K562 (cell line): Measurements from ENCODE around the gene SULT2B1. TPM values are rescaled to one million over a fixed set of nuclear protein-coding genes. Genes with fewer than 3 reads are reported as not detected.

Experiments
- BCOR ChIP-seq: fragments of 450-650 bp; IDR thresholded peaks from 2 replicates; pipeline ENCODE4 v1.6.1; 2016
- CTBP1 ChIP-seq: fragments of 450-650 bp; IDR thresholded peaks from 2 replicates; pipeline ENCODE4 v1.6.1; 2016; ENCODE audit warnings: borderline replicate concordance
- CTCF ChIP-seq, 3 experiments: IDR thresholded peaks in 2 of 3; conservative IDR thresholded peaks in 1 of 3; 2 replicates each; pipeline ENCODE4 v1.5.1; 2011 to 2012; ENCODE audit warnings: low read length in 3 of 3, mild to moderate bottlenecking in 3 of 3, control low read depth in 2 of 3, improper control_type of control experiment in 1 of 3, inconsistent platforms in 1 of 3, low read depth in 1 of 3, mixed read lengths in 1 of 3, moderate library complexity in 1 of 3; ENCODE audit not compliant: insufficient read depth in 2 of 3
- EHMT2 ChIP-seq: fragments of 450-650 bp; IDR thresholded peaks from 2 replicates; pipeline ENCODE4 v1.6.1; 2018; ENCODE audit warnings: antibody characterized with exemption
- FOXK1 ChIP-seq: sonication (generic); formaldehyde crosslinking; IDR thresholded peaks from 2 replicates; pipeline ENCODE4 v1.8.0; 2022; ENCODE audit warnings: missing genetic modification reagents, mild to moderate bottlenecking, borderline replicate concordance
- HMG20B ChIP-seq: fragments of 250-450 bp; sonication (Bioruptor Pico); IDR thresholded peaks from 2 replicates; pipeline ENCODE4 v1.5.0; 2021; ENCODE audit warnings: mild to moderate bottlenecking
- MTA3 ChIP-seq: fragments of 450-650 bp; formaldehyde crosslinking; IDR thresholded peaks from 2 replicates; pipeline ENCODE4 v1.6.1; 2017; ENCODE audit warnings: mild to moderate bottlenecking, borderline replicate concordance
- RAD21 ChIP-seq, 2 experiments: fragments of 250-450 bp in 1 of 2; fragments of 450-650 bp in 1 of 2; sonication (Bioruptor Pico) in 1 of 2; formaldehyde crosslinking in 1 of 2; IDR thresholded peaks in 1 of 2; conservative IDR thresholded peaks in 1 of 2; 2 replicates each; pipeline versions ENCODE4 v1.4.0 to v1.8.0; 2020 to 2022; ENCODE audit warnings: mild to moderate bottlenecking in 2 of 2, moderate library complexity in 1 of 2
- RB1 ChIP-seq: fragments of 450-650 bp; IDR thresholded peaks from 2 replicates; pipeline ENCODE4 v1.6.1; 2017; ENCODE audit warnings: low read depth, mild to moderate bottlenecking
- RBM25 ChIP-seq: fragments of 200-400 bp; formaldehyde crosslinking; IDR thresholded peaks from 2 replicates; pipeline ENCODE4 v1.6.1; 2018; ENCODE audit warnings: low read length, low read depth, moderate library complexity; ENCODE audit not compliant: severe bottlenecking
- REST ChIP-seq, 2 experiments: fragments of 450-650 bp; formaldehyde crosslinking in 1 of 2; IDR thresholded peaks; 2 replicates each; pipeline versions ENCODE4 v1.4.0 to v1.6.1; 2014 to 2020; ENCODE audit warnings: mild to moderate bottlenecking in 2 of 2, borderline replicate concordance in 1 of 2, low read depth in 1 of 2
- SMARCE1 ChIP-seq: fragments of 450-650 bp; IDR thresholded peaks from 2 replicates; pipeline ENCODE4 v1.7.1; 2016; ENCODE audit warnings: mild to moderate bottlenecking
- ZC3H4 ChIP-seq: sonication (generic); formaldehyde crosslinking; IDR thresholded peaks from 2 replicates; pipeline ENCODE4 v1.9.0; 2021; ENCODE audit warnings: missing genetic modification reagents, borderline replicate concordance
- ZNF143 ChIP-seq: sonication (generic); formaldehyde crosslinking; IDR thresholded peaks from 2 replicates; pipeline ENCODE4 v1.9.0; 2022; ENCODE audit warnings: mild to moderate bottlenecking, missing genetic modification reagents
- polyA plus RNA-seq, 8 experiments: library from polyadenylated mRNA; depleted of rRNA in 4 of 8; stranded (reverse) in 5 of 8; unstranded in 3 of 8; fragments of >200 nt; fragmentation: Nextera tagmentation in 2 of 8; fragmentation: Illumina TruSeq in 1 of 8; extraction: Ambion mirVana in 2 of 8; extraction: Trizol in 1 of 8; gene quantifications; 2 replicates each; pipeline versions ENCODE4 v1.2.1 to v1.2.3, GENCODE V29; 2011 to 2014; ENCODE audit warnings: inconsistent platforms in 1 of 8, missing spikeins in 1 of 8
- total RNA-seq, 7 experiments: library from RNA; depleted of rRNA in 6 of 7; stranded (reverse); fragments of >200 nt in 6 of 7; fragmentation: Illumina TruSeq in 2 of 7; extraction: Trizol in 2 of 7; gene quantifications; 2 replicates each; pipeline versions ENCODE4 v1.2.1 to v1.2.3, GENCODE V29; 2011 to 2021; ENCODE audit warnings: low replicate concordance in 1 of 7

The SULT2B1 gene
- total and polyA plus RNA-seq, 9 of the 15 experiments (the other 6 are each of a cell fraction or from before 2014, with no cell fraction given), result 0.09 to 0.62 (median 0.22) TPM; not detected in 2

GRCh38 chr19:48608798-48609263 is 56.9 kb downstream of the SULT2B1 start (continued):
- TF ChIP-seq CTCF (IDR thresholded peaks at IDR 0.05 in 2 of 3, conservative IDR thresholded peaks at IDR 0.05 in 1 of 3; ENCODE audit: insufficient read depth in 2 of 3, low read depth in 1 of 3, low read length in 3 of 3) (peak; percentile 79 to 87 (median 81)), ZC3H4 (CRISPR knock-in tag) (no peak), REST (IDR thresholded peaks at IDR 0.05; ENCODE audit: borderline replicate concordance) (peak; percentile 54; the same call in 1 of the 2 replicates), REST (CRISPR knock-in tag; IDR thresholded peaks at IDR 0.05; ENCODE audit: low read depth) (no peak), EHMT2 (no peak), MTA3 (0 out of 2 replicates have a peak, but pooled peaks have one; percentile 27), SMARCE1 (no peak), CTBP1 (peak; percentile 55), RB1 (peak; percentile 68; the same call in 1 of the 2 replicates), ZNF143 (CRISPR knock-in tag) (peak; percentile 55; the same call in 1 of the 2 replicates), FOXK1 (CRISPR knock-in tag) (no peak), RBM25 (peak; percentile 33), BCOR (peak; percentile 46; the same call in 1 of the 2 replicates), RAD21 (CRISPR knock-in tag; conservative IDR thresholded peaks at IDR 0.05 in 1 of 2, IDR thresholded peaks at IDR 0.05 in 1 of 2) (peak; percentile 56 to 73), HMG20B (CRISPR knock-in tag) (no peak)
